ENCODE results near the gene ZNF532.
"Not testable (repeated sequence)": the region's sequence is repeated elsewhere in the genome, so short reads cannot be mapped to it uniquely, and the experiment has no call there.

ZNF532 gene

GRCh38 chr18:59011786-59012185 is 147.1 kb downstream of the ZNF532 start:
- DNase-seq, result no peak

DNA sequence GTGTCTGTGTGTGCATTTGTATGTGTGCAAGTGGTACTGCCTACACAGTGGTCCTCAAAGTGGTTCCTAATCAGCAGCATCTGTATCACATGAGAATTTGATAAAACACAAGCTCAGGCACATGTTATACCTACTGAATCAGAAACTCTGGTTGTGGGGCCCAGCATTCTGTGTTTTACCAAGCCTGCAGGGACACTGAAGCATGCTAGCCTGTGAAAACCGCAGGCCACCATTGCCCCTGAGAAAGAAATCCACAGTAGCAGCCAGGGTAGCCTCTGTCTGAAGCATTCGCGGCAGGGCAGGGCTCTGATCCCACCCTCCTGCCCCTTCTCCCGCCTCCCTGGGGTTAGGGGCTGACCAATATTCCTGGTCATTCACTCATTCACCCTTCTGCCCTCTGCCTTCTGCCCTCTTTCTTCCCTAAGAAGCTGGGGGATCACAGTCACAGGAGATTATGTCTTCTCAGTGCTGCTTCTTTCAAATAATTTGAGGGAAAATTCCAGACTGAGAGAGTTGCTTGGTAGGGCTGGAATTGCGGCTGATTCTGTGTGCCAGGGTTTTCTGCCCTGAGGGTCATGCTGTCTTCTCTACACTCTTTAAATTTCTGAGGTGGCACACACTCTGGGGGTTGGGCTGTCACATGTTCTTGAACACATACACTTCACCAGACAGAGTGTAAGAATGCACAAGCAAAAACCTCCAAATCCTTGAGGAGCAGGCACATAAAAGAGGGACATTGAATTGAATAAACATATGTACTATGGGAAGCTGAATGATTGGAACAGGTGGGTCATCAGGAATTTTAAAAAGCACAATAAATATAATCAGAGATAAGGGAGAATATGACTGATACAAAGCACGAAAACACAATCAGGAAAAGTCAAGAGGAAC is 148.4 kb downstream of the ZNF532 start:
- no peak for DNase-seq

- no peak for DNase-seq
These were observed 149.1 kb downstream of the ZNF532 start for GRCh38 chr18:59013744-59014143.

GRCh38 chr18:59015531-59016152 is 151.0 kb downstream of the ZNF532 start:
- no peak for DNase-seq

DNA sequence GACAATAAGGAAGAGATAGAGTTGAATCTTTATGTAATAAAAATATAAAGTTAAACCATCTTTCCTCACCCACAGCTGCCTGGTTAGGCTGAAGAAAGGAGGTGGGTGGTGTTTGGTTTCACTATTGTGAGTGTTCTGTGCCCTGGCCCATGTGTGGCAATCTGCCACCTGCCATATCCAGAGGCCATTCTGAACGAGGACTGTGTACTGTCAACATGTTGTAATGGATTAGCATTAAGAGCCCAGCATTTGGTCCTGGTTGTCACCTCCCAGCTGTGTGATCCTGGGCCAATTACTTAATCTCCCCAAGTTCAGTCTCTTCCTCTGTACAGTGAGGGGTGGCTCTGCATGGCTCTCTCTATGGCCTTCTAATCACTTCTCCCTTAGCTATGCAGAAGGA is 156.8 kb downstream of the ZNF532 start:
- DNase-seq, result no peak

- DNase-seq, result no peak
These were observed 157.7 kb downstream of the ZNF532 start for GRCh38 chr18:59022167-59022945.

GRCh38 chr18:59024829-59025228 is 160.2 kb downstream of the ZNF532 start:
- DNase-seq, result no peak

DNA sequence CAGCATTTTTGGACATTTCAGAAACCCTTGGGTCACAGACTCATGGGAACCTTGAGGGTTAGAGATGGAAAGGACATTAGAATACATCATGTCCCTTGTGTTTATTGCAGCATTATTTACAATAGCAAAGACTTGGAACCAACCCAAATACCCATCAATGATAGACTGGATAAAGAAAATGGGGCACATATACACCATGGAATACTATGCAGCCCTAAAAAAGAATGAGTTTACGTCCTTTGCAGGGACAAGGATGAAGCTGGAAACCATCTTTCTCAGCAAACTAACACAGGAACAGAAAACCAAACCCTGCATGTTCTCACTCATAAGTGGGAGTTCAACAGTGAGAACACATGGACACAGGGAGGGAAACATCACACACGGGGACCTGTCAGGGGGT is 160.9 kb downstream of the ZNF532 start:
- not testable (repeated sequence) for DNase-seq

DNA sequence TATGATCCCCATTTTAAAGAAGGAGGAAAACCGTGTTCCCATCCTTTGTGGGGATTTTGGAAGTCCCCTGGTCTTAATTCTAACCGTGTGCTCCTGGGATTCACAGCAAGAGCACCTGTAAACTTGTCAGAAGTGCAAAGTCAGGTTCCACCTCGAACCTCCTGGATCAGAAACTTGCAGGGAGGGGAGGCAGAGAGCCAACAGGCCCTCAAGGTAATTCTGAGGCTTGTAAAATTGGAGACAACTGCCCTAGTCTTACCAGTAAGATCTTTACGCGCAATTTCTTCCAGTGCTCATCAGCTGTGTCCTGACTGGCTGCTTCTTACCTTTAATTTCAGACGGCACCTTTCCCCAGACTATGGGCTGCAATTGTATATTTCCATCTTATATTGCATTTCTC is 161.7 kb downstream of the ZNF532 start:
- no peak for DNase-seq

- DNase-seq, result no peak
These were observed 162.2 kb downstream of the ZNF532 start for GRCh38 chr18:59026831-59027410.

DNA sequence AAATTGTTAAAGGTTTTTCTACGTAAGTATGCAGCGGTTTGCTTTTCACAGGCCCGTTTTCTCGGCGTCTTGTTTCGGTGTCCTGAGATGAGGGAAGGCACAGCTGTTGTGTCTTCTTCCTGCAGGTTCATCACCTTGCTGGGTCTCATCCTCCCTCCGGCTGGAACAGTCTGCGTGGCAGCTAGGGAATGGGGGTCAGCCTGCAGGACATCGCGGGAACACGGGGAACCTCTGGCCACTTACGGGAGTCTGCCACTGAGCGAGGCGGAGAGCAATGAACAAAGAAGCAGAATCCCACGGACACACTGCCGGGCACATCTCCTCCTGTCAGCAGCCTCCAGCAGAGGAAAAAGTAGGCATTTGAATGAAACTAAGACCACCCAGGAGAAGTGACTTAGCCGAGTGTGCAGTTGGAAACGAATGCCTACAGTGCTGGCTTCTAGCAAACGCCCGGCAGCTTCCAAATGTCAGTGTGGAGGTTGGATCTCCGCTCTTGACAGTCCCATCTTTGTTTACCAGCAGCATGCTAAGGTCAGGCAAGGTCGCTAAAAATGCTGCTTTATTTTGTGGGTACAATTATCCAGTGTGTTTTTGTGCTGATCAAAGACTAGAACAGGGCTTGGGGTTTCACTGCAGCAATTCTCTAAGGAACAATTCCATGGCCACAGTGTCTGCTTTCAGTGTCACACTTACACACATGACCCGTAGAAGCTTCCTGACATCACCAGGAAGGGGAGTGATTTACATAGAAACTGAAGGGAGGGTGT is 165.2 kb downstream of the ZNF532 start:
- no peak for DNase-seq

- no peak for DNase-seq
These were observed 167.6 kb downstream of the ZNF532 start for GRCh38 chr18:59032308-59032707.

DNA sequence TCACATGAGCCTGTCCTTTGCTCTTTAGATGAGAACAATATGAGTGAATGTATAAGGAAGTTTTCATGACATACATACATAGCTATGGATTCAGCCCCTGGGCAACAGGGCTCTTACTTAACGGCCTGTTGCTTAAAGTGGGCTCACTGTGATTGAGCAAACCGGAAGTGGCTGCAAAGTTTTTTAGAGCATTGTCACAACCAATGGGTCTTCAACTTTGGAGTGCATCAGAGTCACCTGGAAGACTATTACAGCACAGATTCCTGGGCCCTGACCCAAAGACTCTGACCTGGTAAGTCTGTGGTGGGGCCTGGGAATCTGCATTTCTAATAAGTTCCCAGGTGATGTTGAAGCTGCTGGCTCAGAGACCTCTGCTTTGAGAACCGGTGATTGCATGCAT is 168.7 kb downstream of the ZNF532 start:
- no peak for DNase-seq

DNA sequence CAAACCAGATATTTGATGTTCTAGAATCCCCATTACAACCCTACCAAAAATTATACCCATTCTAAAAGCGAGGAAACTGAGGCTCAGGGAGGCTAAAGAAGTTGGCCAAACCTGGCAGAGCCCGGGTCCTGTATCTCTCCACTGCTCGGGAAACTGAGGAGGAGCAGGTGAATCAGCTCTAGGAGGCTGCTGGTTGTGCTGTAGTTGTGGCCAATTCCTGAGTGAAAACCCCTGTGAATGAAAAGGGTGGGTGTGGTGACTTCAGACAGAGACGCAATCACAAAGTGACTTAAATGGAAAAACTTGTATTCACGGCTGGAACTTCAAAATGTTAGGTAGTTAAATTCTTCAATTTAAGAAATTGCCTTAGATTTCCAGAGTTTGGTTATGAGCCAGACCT is 169.3 kb downstream of the ZNF532 start:
- no peak for DNase-seq

DNA sequence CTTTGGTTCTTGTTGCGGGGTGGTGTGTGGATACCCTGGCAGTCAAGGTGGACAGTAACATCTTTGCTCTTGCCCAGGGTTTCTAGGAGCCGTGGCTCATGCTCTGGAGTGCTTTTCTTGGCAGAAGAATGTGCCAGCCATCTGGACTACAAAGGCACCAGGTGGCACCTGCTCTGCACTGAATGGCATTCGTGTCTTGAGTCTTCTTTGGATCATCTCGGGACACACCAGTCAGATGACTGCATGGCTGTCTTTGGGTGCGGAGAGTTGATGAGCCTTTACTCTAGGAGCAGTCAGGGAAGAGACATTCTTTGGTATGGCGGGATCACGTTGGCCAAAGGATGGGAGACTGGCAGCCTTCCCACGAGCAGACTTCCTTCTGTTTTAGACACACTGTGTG is 170.9 kb downstream of the ZNF532 start:
- no peak for DNase-seq
